Kasumi-1 (cell line): ENCODE measurements around the gene ELK3.

Experiments used
- DNase-seq, 2 experiments: peaks; one replicate each; lab custom pipeline; 2025; lab: John Stamatoyannopoulos, UW

ELK3 gene

GRCh38 chr12:96189781-96190180, 4.4 kb upstream of the ELK3 start:
- no peak for DNase-seq

DNA sequence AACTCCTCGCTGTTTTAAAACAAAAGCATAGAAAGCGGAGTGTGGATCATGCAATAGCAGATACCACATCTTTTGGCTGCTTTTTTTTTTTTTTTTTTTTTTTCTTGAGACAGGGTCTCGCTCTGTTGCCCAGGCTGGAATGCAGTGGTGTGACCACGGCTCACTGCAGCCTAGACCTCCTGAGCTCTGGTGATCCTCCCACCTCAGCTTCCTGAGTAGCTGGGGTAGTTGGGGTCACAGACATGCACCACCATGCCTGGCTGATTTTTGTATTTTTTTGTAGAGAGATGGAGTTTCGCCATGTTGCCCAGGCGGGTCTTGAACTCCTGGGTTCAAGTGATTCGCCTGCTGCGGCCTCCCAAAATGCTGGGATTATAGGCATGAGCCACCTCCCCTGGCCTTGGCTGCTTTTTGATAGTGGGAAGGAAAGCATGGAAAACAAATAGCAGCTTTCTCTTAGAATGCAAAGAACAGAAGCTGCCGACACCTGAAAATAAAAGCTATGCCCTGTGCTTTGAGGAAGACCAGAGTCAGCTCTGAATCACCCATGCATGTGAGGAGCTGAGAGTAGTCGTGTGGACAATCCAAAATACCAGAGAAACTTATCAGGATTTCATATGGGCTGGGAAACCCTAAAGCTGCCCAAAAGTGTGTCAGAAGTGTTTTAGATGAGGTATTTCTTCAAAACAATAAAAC, 3.6 kb upstream of the ELK3 start:
- DNase-seq, result no peak

- DNase-seq, result no peak
Observed at GRCh38 chr12:96192926-96193573, 1.1 kb upstream of the ELK3 start.

GRCh38 chr12:96194576-96194889, 358 bp downstream of the ELK3 start:
- DNase-seq, result no peak

DNA sequence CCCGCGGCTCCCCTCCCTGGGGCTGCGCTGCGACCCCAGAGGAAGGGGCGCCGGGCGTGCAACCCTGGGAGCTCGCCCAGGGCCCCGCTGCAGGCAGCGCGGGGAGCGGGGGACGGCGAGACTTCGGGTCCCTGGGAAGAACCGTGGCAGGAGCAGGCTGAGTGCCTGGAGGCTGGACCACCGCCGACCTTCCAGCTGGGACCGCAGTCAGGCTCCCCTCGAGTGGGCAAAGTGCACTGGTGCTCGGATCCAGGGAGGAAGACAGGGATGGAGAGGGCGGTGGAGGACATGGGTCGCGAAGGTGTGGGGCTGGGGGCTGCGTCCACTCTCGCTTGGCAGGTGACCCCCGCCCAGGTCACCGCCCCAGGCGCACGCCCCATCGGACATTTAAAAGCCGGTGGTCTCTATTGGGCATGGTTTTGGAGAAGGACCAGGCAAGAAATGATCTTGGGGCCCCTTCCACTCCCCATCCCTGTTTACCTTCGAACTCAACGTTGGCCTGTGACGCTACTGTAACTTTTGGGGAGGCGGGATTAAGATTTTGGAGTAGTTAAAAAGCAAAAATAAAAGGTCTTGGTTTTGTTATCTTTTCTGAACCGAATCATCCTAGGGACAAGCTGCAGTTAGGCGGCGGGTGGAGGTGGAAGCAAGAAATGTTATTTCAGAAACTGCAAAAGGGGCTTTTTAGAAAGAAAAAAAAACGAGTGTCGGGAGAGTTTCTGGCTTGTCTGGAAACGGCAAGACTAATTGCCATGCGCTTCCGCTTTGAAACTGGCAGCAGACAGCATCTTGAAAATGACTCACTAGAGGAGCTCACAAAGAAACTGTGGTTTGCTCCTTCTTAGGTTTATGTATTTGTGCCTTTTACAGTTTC, 1.0 kb downstream of the ELK3 start:
- DNase-seq, result peak; percentile 89 to 93

DNA sequence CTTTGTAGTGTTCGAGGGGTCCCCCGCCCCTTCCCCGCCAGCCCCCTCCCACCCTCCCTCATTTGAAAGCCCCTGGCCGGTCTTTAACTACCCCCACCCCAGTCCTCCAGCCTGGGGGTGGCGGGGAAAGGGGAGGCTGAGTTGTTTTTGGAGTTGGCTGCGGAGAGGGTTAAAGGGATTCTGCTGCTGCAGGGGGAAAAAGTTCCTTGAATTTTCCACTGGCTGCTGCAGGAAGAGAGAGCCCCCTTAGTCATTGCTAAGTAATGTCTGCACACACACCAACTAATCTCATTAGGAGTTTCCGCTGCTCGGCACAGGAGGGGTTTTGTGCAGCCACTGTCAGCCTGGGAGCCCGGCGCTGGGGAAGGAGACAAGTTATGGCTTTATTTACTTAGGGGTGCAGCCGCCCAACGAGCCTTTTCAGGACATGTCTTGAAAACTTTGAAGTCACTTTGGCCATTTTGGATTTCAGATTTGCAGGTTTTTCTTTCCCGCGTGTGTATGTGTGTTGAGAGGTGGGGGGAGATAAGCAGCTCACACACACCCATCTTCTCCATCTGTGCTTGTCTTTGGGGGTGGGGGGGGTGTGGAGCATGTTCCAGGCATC, 1.8 kb downstream of the ELK3 start:
- peak; percentile 69 to 74 for DNase-seq

DNA sequence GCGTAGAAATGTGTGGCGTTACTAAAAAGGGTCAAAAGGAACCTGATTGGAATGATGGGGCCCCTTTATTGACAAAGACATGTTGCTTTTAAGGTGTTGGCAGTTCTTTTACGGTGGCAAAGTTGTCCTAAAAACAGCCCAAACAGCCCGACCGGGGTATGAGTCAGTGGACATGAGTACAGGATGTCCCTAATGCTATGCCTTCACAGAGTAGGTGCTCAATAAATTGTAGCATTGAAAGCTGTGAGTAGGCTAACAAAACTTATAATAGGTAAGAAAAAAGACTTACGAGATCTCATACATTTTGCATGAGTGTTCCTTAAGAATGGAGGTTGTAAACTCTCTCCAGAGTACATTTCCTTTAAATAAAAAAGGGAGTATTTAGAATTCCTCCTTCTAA, 2.6 kb downstream of the ELK3 start:
- no peak for DNase-seq

DNA sequence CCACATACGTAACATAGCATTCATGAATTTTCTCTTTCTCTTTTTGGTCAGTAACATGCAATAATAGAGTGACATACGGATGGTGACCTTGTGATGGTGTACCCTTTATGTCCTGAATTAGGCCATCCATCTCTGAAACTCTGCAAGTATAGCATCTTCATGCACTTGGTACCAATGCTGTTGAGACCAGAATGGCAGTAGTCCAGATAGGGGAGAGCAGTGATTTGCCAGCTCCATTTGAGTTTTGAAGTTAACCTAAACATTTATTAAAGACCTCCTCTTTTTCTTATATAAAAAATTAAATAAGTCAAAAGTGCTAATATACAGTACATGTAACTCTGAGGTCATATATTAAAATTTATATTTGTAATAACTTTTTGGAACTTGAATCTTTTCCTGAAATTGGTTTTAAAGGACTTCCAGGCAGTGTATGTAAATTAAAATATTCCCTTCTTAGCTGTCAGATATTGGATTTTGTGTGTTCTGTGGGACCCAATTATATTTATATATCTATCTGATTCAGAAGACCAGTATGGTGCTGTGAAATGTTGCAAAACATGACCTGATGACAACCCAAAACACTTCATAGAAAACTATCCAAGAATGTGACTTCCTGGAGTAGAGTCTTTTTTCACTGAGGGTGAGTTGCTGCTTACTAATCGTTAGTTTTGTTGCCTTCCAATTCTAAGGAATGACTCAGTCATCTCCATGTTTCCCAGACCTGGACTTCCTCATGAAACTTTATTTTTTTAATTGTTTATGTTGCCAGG, 3.5 kb downstream of the ELK3 start:
- no peak for DNase-seq

DNA sequence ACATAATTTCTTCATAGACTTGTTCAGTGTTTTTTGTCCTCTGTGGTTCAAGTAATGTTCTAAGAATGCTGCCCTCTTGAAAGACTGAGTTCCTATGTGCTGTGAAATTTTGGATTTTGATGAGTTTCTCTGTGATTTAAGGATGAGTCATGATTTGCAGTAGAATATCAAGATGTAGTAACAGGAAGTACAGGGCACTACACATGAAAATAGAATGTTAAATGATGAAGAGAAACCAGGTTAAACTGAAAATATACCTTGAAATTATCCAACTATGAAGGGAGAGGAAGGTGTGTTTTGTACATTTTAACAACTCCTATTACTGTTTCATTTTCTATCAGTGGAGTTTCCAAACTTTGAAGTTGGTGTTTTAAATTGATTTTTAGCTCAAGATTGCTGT, 4.8 kb downstream of the ELK3 start:
- DNase-seq, result no peak

DNA sequence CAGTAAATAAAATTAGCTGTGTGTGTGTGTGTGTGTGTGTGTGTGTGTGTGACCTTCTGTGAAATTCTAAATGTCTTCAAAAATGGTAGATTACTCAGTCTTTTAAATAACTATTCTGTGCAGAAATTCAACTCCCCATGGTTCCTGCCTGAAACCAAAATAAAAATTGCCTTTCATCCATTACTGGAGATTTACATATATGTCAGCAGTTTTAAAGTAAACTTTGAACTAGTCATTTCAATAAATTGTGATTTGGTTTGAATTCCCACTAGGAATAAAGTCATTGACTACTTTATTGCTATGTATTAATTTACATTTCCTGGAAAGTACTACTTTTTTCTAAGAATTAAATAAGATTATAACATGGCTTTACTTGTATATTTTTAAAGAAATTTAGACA, 5.3 kb downstream of the ELK3 start:
- DNase-seq, result no peak

GRCh38 chr12:96201272-96202227, 7.4 kb downstream of the ELK3 start:
- no peak for DNase-seq

DNA sequence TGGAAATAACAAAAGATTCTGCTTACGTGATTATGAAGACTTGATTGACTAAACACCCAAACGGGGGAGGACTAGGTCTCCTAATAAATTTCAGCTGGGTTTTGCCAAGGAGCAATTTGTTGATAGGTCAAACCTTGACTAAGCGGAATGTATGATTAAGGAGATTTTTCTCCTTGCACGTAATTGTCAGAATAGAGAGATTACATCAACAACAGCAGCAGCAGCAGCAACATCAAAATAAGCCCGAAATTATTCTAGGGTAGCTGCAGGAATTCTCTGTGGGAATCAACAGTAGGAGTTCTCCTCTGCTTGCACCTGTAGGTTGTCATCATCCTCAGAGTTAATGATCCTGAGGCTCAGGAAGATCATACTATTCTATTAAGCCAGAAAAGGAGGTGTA, 10.2 kb downstream of the ELK3 start:
- no peak for DNase-seq

DNA sequence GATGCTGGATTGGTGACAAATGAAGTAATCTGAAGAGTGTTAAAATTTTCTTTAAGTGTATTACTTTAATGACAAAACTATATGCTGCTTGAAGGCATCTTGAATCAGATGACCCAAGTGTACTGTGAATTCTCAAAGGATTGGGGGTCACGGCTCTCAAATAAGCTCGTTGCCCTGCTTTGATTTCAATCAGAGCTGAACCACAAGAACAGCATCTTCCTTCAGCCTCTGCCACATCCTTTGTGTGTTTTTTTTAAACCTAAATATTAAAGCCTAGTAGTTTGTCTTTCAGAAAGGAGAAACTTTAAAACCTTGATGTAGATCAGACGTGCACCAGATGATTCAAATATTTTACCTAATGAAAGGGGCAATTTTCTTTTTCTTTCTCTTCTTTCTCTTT, 11.7 kb downstream of the ELK3 start:
- no peak for DNase-seq

DNA sequence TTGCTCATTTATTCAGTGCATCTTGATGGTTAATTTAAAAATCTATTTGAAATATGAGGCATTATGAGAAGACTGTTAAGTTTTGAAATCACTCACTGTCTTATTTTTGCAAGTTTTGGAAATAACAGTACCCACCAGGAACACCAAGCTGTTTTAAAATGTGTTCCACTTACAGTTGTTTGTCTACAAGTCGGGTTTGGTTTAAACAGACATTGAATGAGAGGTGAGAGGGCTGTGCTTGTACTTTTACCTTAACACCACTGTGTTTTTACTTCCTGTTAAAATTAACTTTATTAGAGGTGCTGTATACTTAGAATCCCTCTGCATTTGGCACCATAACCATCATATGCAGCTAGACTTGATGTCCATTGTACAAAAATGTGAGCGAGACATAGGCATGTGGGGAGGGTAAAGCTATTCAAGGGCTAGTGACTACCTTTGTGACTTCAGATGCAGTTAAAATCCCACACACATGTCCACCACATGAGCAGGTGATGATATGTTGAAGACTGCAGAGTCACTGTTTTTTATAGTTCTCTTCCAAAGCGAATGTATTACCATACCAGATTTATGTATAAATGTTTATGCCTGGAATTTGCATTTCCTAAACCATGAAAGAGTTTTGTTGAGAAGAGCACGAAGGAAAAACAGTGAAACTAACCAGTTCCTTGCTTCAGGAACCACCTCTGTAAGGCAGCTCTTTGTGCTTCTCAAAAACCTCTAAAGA, 12.9 kb downstream of the ELK3 start:
- no peak for DNase-seq

DNA sequence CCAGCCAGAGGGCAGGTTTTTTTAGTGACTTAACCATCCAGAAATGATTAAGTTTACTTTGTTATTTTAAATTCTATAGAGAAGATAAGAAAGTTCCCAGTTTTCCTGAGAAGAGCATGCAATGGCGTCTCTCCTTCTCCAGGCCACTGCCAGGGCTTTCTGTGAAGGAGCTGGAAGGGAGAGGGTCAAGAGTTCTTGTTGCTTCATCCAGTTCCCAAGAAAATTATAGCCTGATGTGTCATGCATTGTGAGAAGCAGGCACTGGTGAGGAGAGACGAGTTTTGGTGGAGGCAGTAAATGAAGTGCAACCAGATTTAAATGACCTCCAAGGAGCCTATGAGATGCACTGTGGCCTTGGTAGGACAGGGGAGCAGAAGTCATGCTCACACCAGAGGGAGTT, 14.2 kb downstream of the ELK3 start:
- DNase-seq, result no peak

GRCh38 chr12:96208801-96209549, 14.8 kb downstream of the ELK3 start:
- DNase-seq, result peak; percentile 57 to 69

- peak; percentile 59 to 75 for DNase-seq
Observed at GRCh38 chr12:96210376-96211055, 16.3 kb downstream of the ELK3 start.

- DNase-seq, result peak; percentile 96 to 97
Observed at GRCh38 chr12:96211988-96212387, 17.8 kb downstream of the ELK3 start.
